ENCODE measurements around the gene FBXO9. TPM values are rescaled to one million over a fixed set of nuclear protein-coding genes. Genes with fewer than 3 reads are reported as not detected.
"Not testable (repeated sequence)": the region's sequence is repeated elsewhere in the genome, so short reads cannot be mapped to it uniquely, and the experiment has no call there.

Gene FBXO9
- total and polyA plus RNA-seq, 4 donors: 36.8 to 79.1 (median 51.2) TPM

DNA sequence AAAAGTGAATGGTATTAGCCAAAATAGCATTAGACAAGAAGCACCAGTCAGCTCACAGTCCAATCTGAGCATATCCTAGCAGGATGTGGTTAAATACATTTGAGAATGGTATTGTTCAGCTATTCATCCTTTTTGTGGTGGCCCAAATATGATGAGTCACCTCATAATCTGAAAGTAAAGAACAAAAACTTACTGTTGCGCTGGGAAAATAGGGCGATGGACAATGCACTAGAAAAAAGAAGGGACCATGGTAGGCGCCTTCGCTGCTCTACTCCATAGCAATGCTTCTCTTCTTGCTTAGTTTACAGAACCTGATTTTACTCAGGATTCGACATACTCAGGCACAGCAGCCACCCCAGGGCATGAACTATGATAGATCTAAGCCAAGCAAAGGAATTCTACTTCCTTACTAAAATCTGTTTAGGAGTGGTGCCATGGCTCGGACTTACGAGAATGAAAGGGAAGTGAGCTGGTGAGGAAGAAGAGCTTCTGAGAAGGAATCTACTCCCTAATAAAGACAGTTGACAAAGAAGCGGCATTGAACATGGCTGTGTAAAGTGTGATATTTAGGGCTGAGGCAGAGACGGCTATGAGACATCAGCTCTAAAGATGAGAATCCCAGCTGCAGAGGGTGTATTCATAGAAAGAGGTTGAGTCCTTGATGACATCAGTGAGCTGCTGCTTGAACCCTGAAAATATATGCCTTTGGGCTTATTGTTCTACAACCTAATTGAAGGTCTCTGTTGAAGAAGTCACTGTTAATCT lies 16.6 kb upstream of the FBXO9 start:
- 87% methylated on average over 9 of the region's 9 CpGs for WGBS
- TF ChIP-seq TAF1 (conservative IDR thresholded peaks at IDR 0.05) (no peak), EGR1 (IDR thresholded peaks at IDR 0.05; ENCODE audit: low read depth in 2 of 2) (no peak)

GRCh38 chr6:53049415-53049814 lies 15.8 kb upstream of the FBXO9 start:
- Histone ChIP-seq H3K27me3 (ENCODE audit: control insufficient read depth in 4 of 4, insufficient read depth in 4 of 4, low read length in 3 of 4) (no peaks in the 10 kb centered on the region), H3K9me3 (ENCODE audit: control insufficient read depth in 4 of 4, low read length in 3 of 4) (peaks cover 0 to 1% (median 0%) of the 10 kb centered on the region in 4 donors), H3K4me3 (ENCODE audit: low read depth in 1 of 3, low read length in 3 of 3) (no peak overlapping the region), H3K36me3 (ENCODE audit: control insufficient read depth in 4 of 4, insufficient read depth in 3 of 4, low read depth in 1 of 4, low read length in 3 of 4) (no peaks in the 10 kb centered on the region), H3K4me1 (ENCODE audit: control insufficient read depth in 4 of 4, insufficient read depth in 4 of 4, low read length in 3 of 4) (no peaks in the 10 kb centered on the region), H3K9ac (ENCODE audit: low read depth in 1 of 2, low read length in 2 of 2) (no peak overlapping the region), H3K27ac (ENCODE audit: low read depth in 1 of 2, low read length in 2 of 2) (no peak overlapping the region)
- 89% methylated on average over 1 of the region's 1 CpG for WGBS
- DNase-seq (ENCODE audit: low spot score): no peak
- no peak for TF ChIP-seq RAD21 (IDR thresholded peaks at IDR 0.05)
- no peak for TF ChIP-seq HNF4G (IDR thresholded peaks at IDR 0.05)
- no peak for TF ChIP-seq EGR1 (IDR thresholded peaks at IDR 0.05; ENCODE audit: low read depth in 2 of 2)
- TF ChIP-seq, protein P1, sequence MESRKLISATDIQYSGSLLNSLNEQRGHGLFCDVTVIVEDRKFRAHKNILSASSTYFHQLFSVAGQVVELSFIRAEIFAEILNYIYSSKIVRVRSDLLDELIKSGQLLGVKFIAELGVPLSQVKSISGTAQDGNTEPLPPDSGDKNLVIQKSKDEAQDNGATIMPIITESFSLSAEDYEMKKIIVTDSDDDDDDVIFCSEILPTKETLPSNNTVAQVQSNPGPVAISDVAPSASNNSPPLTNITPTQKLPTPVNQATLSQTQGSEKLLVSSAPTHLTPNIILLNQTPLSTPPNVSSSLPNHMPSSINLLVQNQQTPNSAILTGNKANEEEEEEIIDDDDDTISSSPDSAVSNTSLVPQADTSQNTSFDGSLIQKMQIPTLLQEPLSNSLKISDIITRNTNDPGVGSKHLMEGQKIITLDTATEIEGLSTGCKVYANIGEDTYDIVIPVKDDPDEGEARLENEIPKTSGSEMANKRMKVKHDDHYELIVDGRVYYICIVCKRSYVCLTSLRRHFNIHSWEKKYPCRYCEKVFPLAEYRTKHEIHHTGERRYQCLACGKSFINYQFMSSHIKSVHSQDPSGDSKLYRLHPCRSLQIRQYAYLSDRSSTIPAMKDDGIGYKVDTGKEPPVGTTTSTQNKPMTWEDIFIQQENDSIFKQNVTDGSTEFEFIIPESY (IDR thresholded peaks at IDR 0.05): no peak
- no peak for TF ChIP-seq SP1 (IDR thresholded peaks at IDR 0.05)
- TF ChIP-seq NR2F2 (IDR thresholded peaks at IDR 0.05): no peak
- TF ChIP-seq RXRA (IDR thresholded peaks at IDR 0.05): no peak
- TF ChIP-seq HNF4A (conservative IDR thresholded peaks at IDR 0.05): no peak
- no peak for TF ChIP-seq FOXA1 (IDR thresholded peaks at IDR 0.05)
- TF ChIP-seq TAF1 (conservative IDR thresholded peaks at IDR 0.05): no peak
- TF ChIP-seq FOXA2 (IDR thresholded peaks at IDR 0.05): no peak
- TF ChIP-seq YY1 (IDR thresholded peaks at IDR 0.05): no peak
- no peak for TF ChIP-seq JUND (IDR thresholded peaks at IDR 0.05)
- TF ChIP-seq CTCF (IDR thresholded peaks at IDR 0.05; ENCODE audit: low read depth, low read length, missing input control): no peak
- no peak for TF ChIP-seq ATF3 (IDR thresholded peaks at IDR 0.05)
- TF ChIP-seq, protein P2, sequence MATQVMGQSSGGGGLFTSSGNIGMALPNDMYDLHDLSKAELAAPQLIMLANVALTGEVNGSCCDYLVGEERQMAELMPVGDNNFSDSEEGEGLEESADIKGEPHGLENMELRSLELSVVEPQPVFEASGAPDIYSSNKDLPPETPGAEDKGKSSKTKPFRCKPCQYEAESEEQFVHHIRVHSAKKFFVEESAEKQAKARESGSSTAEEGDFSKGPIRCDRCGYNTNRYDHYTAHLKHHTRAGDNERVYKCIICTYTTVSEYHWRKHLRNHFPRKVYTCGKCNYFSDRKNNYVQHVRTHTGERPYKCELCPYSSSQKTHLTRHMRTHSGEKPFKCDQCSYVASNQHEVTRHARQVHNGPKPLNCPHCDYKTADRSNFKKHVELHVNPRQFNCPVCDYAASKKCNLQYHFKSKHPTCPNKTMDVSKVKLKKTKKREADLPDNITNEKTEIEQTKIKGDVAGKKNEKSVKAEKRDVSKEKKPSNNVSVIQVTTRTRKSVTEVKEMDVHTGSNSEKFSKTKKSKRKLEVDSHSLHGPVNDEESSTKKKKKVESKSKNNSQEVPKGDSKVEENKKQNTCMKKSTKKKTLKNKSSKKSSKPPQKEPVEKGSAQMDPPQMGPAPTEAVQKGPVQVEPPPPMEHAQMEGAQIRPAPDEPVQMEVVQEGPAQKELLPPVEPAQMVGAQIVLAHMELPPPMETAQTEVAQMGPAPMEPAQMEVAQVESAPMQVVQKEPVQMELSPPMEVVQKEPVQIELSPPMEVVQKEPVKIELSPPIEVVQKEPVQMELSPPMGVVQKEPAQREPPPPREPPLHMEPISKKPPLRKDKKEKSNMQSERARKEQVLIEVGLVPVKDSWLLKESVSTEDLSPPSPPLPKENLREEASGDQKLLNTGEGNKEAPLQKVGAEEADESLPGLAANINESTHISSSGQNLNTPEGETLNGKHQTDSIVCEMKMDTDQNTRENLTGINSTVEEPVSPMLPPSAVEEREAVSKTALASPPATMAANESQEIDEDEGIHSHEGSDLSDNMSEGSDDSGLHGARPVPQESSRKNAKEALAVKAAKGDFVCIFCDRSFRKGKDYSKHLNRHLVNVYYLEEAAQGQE (IDR thresholded peaks at IDR 0.05): no peak
- TF ChIP-seq, protein P3, sequence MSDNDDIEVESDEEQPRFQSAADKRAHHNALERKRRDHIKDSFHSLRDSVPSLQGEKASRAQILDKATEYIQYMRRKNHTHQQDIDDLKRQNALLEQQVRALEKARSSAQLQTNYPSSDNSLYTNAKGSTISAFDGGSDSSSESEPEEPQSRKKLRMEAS (IDR thresholded peaks at IDR 0.05): no peak
- no peak for TF ChIP-seq GABPA (IDR thresholded peaks at IDR 0.05 in 1 of 2, conservative IDR thresholded peaks at IDR 0.05 in 1 of 2)

More for the DNA sequence above, 16.6 kb upstream of the FBXO9 start:
- Histone ChIP-seq H3K4me3 (ENCODE audit: low read depth in 1 of 3, low read length in 3 of 3) (no peak overlapping the region), H3K27me3 (ENCODE audit: control insufficient read depth in 4 of 4, insufficient read depth in 4 of 4, low read length in 3 of 4) (no peaks in the 10 kb centered on the region), H3K9ac (ENCODE audit: low read depth in 1 of 2, low read length in 2 of 2) (no peak overlapping the region), H3K36me3 (ENCODE audit: control insufficient read depth in 4 of 4, insufficient read depth in 3 of 4, low read depth in 1 of 4, low read length in 3 of 4) (no peaks in the 10 kb centered on the region), H3K9me3 (ENCODE audit: control insufficient read depth in 4 of 4, low read length in 3 of 4) (peaks cover 0 to 1% (median 0%) of the 10 kb centered on the region in 4 donors), H3K4me1 (ENCODE audit: control insufficient read depth in 4 of 4, insufficient read depth in 4 of 4, low read length in 3 of 4) (no peaks in the 10 kb centered on the region), H3K27ac (ENCODE audit: low read depth in 1 of 2, low read length in 2 of 2) (no peak overlapping the region)
- DNase-seq (ENCODE audit: low spot score): no peak

GRCh38 chr6:53052152-53052551 lies 13.1 kb upstream of the FBXO9 start:
- H3K4me3 ChIP-seq (ENCODE audit: low read depth in 1 of 3, low read length in 3 of 3); H3K9me3 ChIP-seq (ENCODE audit: control insufficient read depth in 4 of 4, low read length in 3 of 4); H3K9ac ChIP-seq (ENCODE audit: low read depth in 1 of 2, low read length in 2 of 2); H3K27ac ChIP-seq (ENCODE audit: low read depth in 1 of 2, low read length in 2 of 2); H3K36me3 ChIP-seq (ENCODE audit: control insufficient read depth in 4 of 4, insufficient read depth in 3 of 4, low read depth in 1 of 4, low read length in 3 of 4); H3K27me3 ChIP-seq (ENCODE audit: control insufficient read depth in 4 of 4, insufficient read depth in 4 of 4, low read length in 3 of 4); DNase-seq (ENCODE audit: low spot score): not testable (repeated sequence)
- peaks cover 3 to 20% (median 10%) of the 10 kb centered on the region in 4 donors for H3K4me1 ChIP-seq (ENCODE audit: control insufficient read depth in 4 of 4, insufficient read depth in 4 of 4, low read length in 3 of 4)
- WGBS: 97% methylated on average over 3 of the region's 3 CpGs
